Measurements from ENCODE around the gene TENM4.
A peak's percentile ranks its signal among the peaks of the same experiment; 100 is the strongest.

Gene TENM4

DNA sequence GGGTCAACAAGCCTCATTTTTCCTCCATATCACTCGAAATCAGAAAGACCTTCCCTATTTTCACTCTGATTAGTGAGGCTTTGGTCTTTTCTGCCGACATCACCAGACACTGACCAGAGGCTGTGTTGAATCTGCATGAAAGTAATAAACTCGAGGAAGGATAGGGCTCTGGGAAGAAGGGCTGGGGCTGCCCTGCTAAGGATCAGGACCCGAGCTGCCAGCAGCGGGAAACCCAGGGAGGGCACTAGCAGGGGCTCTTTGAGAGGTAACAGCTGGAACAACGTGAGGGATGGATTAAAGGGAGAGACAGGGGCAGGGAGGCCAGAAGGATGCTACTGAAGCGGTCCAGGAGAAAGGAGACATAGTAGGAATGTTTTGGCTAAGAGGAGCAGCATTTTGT, 488.7 kb downstream of the TENM4 start:
- TF ChIP-seq, protein P1, sequence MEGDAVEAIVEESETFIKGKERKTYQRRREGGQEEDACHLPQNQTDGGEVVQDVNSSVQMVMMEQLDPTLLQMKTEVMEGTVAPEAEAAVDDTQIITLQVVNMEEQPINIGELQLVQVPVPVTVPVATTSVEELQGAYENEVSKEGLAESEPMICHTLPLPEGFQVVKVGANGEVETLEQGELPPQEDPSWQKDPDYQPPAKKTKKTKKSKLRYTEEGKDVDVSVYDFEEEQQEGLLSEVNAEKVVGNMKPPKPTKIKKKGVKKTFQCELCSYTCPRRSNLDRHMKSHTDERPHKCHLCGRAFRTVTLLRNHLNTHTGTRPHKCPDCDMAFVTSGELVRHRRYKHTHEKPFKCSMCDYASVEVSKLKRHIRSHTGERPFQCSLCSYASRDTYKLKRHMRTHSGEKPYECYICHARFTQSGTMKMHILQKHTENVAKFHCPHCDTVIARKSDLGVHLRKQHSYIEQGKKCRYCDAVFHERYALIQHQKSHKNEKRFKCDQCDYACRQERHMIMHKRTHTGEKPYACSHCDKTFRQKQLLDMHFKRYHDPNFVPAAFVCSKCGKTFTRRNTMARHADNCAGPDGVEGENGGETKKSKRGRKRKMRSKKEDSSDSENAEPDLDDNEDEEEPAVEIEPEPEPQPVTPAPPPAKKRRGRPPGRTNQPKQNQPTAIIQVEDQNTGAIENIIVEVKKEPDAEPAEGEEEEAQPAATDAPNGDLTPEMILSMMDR (IDR thresholded peaks at IDR 0.05; ENCODE audit: low read depth, low read length), result no peak
- no peak for DNase-seq (ENCODE audit: extremely low read depth, low read depth)

DNA sequence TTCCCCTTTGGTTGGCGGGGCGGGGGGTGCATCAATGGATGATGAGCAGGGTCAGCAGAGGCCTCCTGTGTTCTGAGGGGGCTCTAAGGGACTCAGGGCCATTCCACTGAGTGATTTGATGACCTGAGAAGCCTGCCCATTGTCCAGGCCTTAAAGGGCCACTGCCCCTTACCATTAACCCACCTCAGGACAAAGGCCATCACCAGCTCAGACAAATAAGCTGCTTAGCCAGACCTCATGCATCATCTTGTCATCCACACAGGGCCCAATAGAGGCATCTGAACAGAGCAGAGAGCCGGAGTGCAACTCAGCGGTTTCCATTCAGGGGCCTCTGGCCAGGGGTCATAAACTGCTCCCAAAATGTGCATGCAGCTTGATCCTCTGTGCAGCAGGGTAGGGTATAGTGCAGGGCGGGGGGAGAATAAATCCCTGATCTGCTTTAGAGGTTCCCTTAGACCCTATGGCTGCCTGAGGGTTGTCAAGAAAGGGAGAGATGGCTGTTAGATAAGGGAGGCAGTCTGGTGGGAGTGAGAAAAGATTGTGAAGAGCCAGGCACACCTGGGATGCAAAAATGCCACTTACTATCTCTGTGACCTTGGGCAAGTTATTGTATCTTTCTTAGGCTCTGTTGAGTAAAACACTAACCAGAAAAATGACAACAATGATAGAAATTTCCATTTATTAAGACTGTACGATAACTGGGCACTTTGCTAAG, 490.7 kb downstream of the TENM4 start:
- TF ChIP-seq, protein P1 (IDR thresholded peaks at IDR 0.05; ENCODE audit: low read depth, low read length), result no peak
- DNase-seq (ENCODE audit: extremely low read depth, low read depth), result no peak

DNA sequence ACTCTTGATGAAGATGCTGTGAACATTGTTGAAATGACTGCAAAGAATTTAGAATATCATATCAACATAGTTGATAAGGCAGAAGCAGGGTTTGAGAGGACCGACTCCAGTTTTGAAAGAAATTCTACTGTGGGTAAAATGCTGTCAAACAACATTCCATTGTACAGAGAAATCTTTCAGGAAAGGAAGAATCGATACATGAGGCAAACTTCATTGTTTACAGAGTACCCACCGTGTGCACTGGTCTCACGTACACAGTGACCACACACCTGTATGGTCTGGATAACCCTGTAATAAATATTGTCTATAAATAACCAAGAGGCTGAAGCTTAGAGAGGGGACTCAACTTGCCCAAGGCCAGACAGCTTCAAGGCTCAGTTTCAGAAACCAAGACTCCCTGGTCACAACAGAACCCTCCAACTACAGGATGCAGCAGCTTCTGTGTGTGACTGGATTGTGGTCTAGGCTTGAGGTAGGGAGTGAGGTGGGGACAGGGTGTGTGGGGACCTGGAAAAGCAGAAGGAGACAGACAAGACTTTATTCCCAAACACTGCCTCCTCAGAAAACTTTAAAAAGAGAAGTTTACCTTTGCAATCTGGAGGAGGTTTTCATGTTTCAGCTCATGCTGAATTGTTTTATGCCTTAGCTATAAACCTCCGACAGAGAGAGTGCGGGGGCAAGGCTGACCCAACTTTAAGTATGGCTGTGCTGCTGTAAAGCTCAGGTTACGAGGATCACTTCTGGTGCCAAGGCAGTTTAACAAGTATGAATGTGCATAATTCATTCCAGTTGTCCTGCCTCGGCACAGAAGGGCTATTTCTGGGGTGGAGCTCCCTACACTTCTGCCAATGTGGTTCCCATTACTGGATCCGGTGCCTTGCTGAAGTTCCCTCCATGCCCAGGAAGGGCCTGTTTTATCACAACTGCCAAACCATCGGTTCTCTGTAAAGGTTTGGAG, 493.6 kb downstream of the TENM4 start:
- DNase-seq (ENCODE audit: extremely low read depth, low read depth), result peak; percentile 79
- TF ChIP-seq, protein P1 (IDR thresholded peaks at IDR 0.05; ENCODE audit: low read depth, low read length), result no peak

DNA sequence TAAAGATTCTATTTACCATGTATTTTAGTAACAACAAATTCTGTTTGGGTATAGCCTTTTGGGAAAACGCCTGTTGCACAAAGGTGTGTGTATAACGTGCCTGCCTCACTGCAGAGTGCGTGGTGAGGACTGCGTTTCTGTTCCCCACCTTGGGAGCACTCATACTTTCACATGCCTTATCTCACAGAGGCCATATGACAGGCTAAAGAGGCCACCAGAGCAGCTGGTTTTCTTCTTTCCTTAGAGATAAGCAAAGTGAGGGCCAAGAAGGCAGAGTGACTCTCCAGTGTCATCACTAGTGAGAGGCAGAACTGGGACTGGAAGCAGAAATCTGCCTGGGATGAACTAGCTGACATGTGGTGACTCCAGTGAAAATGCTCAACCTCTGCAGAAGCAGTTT, 497.0 kb downstream of the TENM4 start:
- TF ChIP-seq, protein P1 (IDR thresholded peaks at IDR 0.05; ENCODE audit: low read depth, low read length), result no peak
- no peak for DNase-seq (ENCODE audit: extremely low read depth, low read depth)

DNA sequence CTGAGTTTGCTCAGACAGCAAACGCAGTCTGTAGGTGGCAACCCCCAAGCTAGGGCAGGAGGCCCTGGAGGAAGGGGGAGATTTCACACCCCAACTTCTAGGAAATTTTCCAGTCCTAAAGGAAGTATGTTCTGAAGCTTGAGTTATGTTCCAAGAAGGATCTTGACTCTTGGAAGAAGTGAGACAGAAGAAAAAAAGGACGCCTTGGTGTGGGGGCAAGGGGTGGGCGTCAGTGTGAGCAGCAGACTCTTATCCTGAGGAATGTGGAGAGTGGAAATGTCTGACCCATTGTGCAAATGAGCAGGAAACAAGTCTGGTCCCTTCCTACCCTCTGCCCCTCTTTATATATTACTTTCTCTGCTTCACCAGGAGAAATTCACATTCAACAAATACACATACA, 497.7 kb downstream of the TENM4 start:
- TF ChIP-seq, protein P1 (IDR thresholded peaks at IDR 0.05; ENCODE audit: low read depth, low read length), result no peak
- DNase-seq (ENCODE audit: extremely low read depth, low read depth), result no peak

DNA sequence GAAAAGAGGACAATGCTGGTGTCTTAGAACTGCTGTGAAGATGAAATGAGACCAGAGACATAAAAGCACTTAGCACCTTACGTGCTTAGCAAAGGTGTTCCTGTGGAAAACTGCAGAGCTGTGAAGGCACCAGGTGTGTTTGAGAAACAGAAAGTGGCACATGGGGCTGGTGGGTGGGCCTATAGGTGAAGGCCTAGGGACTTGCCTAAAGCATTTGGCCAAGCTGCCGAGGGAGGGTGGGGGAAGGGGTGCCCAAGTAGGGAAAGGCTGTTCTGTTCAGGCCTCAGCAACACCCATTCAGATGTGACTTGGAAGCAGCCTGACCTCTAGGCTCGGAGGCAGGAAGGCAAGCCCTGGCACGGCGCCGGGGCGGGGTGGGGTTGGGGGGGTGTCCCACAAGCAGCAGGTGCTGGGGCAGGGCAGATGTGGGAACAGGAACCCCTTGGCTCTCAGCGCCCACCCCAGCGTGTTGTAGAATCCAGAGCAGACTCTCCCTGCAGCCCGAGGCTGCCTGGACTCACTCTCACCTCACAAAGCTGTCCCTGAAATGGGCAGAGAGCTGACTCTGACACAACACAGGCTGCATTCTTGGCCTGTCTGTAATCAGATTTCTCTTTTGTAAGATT, 499.5 kb downstream of the TENM4 start:
- DNase-seq (ENCODE audit: extremely low read depth, low read depth), result no peak

More for the DNA sequence above, 499.5 kb downstream of the TENM4 start:
- TF ChIP-seq, protein P1 (IDR thresholded peaks at IDR 0.05; ENCODE audit: low read depth, low read length), result no peak

Measured in AG09319 (cell line).